Measurements from ENCODE around the gene C4A. TPM values are rescaled to one million over a fixed set of nuclear protein-coding genes. Genes with fewer than 3 reads are reported as not detected.
"Not testable (repeated sequence)": the region's sequence is repeated elsewhere in the genome, so short reads cannot be mapped to it uniquely, and the experiment has no call there.

C4A gene
- total RNA-seq, 1 donor from 2014 or later = 31.4 TPM

DNA sequence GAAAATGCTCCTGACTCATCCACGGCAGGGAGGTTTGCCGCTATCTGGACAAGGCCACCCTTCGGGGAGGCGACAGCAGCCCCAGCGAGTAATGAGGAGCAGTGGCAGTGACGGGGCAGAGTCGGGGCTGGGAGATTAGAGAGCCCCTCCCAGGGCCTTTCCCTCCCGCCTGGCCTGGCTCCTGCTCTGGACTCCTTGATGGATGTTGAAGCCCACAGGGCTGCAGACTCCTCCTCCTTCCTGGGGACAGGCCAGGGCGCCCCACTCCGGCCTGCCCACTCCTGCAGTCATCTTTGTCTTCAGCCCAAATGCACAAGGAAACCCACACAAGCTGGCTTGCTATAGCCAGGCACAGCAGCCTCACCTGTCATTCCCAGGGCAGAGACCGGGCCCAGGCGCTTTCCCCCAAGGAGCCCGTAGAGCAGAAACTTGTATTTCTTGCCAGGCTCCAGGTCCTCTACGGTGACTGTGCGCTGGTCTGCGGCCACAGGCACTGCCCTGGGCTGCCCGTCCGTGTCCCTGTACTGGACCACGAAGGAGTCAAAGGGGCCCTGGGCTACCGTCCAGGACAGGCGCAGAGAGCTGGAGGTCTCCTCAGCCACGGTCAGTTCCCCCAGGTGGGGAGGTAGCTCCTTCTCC is 64.1 kb downstream of the C4A start:
- Histone ChIP-seq H3K27ac (peak overlapping the region; percentile 88), H3K36me3 (no peaks in the 10 kb centered on the region), H3K27me3 (no peaks in the 10 kb centered on the region), H3K9me3 (no peaks in the 10 kb centered on the region), H3K4me3 (no peak overlapping the region), H3K4me1 (peaks cover 28% of the 10 kb centered on the region)
- TF ChIP-seq, protein P1, sequence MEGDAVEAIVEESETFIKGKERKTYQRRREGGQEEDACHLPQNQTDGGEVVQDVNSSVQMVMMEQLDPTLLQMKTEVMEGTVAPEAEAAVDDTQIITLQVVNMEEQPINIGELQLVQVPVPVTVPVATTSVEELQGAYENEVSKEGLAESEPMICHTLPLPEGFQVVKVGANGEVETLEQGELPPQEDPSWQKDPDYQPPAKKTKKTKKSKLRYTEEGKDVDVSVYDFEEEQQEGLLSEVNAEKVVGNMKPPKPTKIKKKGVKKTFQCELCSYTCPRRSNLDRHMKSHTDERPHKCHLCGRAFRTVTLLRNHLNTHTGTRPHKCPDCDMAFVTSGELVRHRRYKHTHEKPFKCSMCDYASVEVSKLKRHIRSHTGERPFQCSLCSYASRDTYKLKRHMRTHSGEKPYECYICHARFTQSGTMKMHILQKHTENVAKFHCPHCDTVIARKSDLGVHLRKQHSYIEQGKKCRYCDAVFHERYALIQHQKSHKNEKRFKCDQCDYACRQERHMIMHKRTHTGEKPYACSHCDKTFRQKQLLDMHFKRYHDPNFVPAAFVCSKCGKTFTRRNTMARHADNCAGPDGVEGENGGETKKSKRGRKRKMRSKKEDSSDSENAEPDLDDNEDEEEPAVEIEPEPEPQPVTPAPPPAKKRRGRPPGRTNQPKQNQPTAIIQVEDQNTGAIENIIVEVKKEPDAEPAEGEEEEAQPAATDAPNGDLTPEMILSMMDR (IDR thresholded peaks at IDR 0.05) = no peak
- no peak for TF ChIP-seq POLR2AphosphoS5 (IDR thresholded peaks at IDR 0.05; ENCODE audit: insufficient read depth in 1 of 2, low read depth in 1 of 2)
- TF ChIP-seq POLR2A (IDR thresholded peaks at IDR 0.05) = no peak
- peak in 1 of 2 donors; percentile 88 for DNase-seq (ENCODE audit: extremely low spot score in 2 of 2)
- intact Hi-C loops (cut with DNase I) = loop anchor here (2.0 kb wide), 2 partner anchors 37 to 63 kb away; partner anchors contain the start of gene TNXB

DNA sequence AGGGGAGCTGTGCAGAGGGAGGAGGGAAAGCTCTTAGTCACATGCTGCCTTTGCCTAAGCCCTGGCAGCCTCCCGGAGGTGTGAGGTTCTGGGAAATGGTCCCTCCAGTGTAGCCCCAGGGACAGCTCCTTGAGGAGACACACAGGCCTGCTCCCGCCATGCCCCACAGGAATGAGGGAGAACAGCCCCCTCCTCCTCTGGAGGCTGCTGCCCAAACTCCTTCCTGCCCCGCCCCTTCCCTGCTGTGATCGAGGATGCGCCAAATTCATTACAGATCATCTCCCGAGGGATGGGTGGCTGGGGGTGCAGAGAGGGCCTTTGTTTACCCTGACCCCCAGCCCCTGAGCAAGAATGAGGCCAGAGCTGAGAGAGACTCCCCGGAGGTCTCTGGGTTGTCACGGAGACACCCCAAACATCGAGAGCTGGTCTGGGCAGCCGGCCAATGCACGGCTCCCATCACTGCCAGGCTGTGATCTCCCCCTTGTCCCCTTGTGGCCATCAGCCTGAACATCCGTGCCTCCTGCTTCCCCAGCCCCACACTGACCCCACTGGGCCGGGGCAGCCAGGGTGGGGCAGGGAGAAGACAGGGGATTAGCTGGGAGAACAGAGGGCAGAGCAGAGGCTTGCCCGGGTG is 64.7 kb downstream of the C4A start:
- H3K27ac ChIP-seq = peak overlapping the region; percentile 88
- peak in 1 of 2 donors; percentile 89 for DNase-seq (ENCODE audit: extremely low spot score in 2 of 2)
- H3K4me3 ChIP-seq = no peak overlapping the region
- H3K4me1 ChIP-seq = peaks cover 28% of the 10 kb centered on the region
- intact Hi-C loops (cut with DNase I) = loop anchor here (2.0 kb wide), 2 partner anchors 36 to 62 kb away; partner anchors contain the start of gene TNXB
- no peaks in the 10 kb centered on the region for H3K9me3 ChIP-seq
- H3K27me3 ChIP-seq = no peaks in the 10 kb centered on the region
- TF ChIP-seq, protein P1 (IDR thresholded peaks at IDR 0.05) = no peak
- H3K36me3 ChIP-seq = no peaks in the 10 kb centered on the region

DNA sequence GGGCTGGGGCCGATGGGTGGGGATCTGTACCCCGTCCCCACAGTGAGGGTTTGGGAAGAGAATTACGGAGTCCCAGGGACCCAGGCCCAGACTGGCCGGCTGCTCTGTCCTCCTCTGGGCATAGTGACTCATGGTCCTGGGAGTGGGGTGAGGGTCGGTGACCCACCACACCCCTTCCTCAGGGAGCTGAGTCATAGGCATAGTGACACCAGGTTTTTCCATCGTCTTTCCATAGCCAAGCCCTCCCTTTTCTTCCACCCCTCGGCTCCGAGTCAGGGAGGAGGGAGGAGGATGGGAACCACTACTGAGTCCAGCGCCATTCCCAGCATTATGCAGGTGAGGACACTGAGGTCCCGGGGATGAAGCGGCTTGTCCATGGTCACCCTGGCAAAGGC is 65.2 kb downstream of the C4A start:
- Histone ChIP-seq H3K36me3 (no peaks in the 10 kb centered on the region), H3K4me1 (peaks cover 28% of the 10 kb centered on the region), H3K9me3 (no peaks in the 10 kb centered on the region), H3K27me3 (no peaks in the 10 kb centered on the region), H3K4me3 (no peak overlapping the region), H3K27ac (peak overlapping the region; percentile 88)
- DNase-seq (ENCODE audit: extremely low spot score in 2 of 2) = peak in 1 of 2 donors; percentile 94
- intact Hi-C loops (cut with DNase I) = loop anchor here (2.0 kb wide), 2 partner anchors 36 to 62 kb away; partner anchors contain the start of gene TNXB
- TF ChIP-seq POLR2A (IDR thresholded peaks at IDR 0.05) = no peak
- peak; percentile 39 to 84 for TF ChIP-seq POLR2AphosphoS5 (IDR thresholded peaks at IDR 0.05; ENCODE audit: insufficient read depth in 1 of 2, low read depth in 1 of 2)

DNA sequence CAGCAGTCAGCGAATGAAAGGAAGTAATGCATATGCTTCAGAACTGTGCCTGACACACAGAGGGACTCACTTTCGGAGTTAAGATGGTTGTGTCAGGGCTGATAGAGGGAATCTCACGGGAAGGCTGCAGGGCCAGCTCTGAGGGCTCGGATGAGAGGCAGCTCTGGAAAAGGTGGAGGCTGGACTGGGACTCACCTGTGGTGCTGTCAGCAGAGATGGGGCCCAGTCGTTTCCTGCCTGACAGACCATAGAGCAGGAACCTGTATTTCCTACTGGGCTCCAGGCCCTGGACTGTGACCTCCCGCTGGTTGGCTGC is 65.6 kb downstream of the C4A start:
- Histone ChIP-seq H3K4me1 (peaks cover 28% of the 10 kb centered on the region), H3K4me3 (no peak overlapping the region), H3K27ac (peak overlapping the region; percentile 88), H3K9me3 (no peaks in the 10 kb centered on the region), H3K36me3 (peaks cover 0 to 3% of the 10 kb centered on the region in 2 donors), H3K27me3 (no peaks in the 10 kb centered on the region)
- DNase-seq (ENCODE audit: extremely low spot score in 2 of 2) = no peak
- intact Hi-C loops (cut with DNase I) = loop anchor here (2.0 kb wide), 2 partner anchors 35 to 61 kb away; partner anchors contain the start of gene TNXB
- TF ChIP-seq POLR2AphosphoS5 (IDR thresholded peaks at IDR 0.05; ENCODE audit: insufficient read depth in 1 of 2, low read depth in 1 of 2) (no peak), POLR2A (IDR thresholded peaks at IDR 0.05) (no peak)
- TF ChIP-seq, protein P1 (IDR thresholded peaks at IDR 0.05) = no peak

DNA sequence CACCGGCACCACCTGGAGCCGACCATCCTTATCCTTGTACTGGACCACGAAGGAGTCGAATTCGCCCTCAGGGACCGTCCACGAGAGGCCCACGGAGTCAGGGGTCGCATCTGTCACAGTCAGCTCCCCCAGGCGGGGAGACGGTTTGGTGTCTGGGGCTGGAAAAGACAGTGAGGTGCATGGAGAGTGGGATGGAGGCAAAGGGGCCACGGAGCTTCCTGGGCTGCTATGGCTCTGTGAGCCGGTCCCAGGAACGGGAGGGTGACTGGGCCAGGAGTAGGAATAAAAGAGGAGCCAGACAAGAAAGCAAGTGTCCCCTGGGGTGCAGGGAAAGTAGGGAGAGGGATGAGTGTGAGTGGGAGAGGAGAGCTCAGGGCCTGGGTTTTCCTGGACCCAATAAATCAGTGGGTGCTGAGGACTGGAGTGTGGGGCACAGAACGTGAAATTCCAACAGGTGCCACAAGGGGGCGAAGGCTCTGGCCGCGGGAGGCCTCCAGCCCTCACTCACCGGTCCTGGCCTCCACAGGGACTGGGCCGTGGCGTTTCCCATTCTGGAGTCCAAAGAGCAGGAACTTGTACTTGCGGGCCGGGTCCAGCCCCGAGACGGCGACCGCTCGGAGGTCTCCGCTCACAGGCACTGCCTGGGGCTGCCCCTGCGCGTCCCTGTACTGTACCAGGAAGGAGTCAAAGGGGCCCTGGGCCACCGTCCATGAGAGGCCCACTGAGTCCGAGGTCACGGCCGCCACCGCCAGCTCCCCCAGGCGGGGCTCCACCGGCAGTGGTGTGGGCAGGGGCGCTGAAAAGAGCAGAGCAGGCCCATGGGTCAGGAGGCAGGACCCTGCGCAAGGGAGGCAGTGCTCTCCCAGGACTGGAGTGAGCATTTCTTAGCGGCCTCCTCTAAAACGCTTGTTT is 66.3 kb downstream of the C4A start:
- peak in 1 of 2 donors; percentile 89 for DNase-seq (ENCODE audit: extremely low spot score in 2 of 2)
- Histone ChIP-seq H3K36me3 (peaks cover 0 to 9% of the 10 kb centered on the region in 2 donors), H3K4me1 (peaks cover 28% of the 10 kb centered on the region), H3K27me3 (no peaks in the 10 kb centered on the region), H3K9me3 (no peaks in the 10 kb centered on the region), H3K27ac (peak overlapping the region; percentile 88), H3K4me3 (no peak overlapping the region)
- TF ChIP-seq POLR2A (IDR thresholded peaks at IDR 0.05) (no peak), POLR2AphosphoS5 (IDR thresholded peaks at IDR 0.05; ENCODE audit: insufficient read depth in 1 of 2, low read depth in 1 of 2) (peak in 1 of 2 donors; percentile 46)
- TF ChIP-seq, protein P1 (IDR thresholded peaks at IDR 0.05) = peak; percentile 43 to 77 (median 56)
- intact Hi-C loops (cut with DNase I) = loop anchor here (2.0 kb wide), 2 partner anchors 35 to 61 kb away; partner anchors contain the start of gene TNXB

DNA sequence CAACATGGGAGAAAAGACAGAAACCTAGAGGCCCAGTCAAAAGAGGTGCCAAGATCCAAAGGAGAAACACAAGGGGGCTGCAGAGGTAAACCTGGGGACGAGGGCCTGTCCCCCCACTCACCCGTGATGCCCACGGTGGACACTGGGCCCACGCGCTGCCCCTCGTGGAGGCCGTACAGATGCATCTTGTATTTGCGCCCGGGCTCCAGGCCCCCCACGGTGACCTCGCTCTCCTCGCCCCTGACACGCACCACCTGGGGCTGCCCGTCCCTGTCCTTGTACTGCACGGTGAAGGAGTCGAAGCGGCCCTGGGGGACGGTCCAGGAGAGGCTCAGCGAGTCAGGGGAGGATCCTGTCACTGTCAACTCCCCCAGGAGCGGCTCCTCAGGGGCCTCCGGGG is 67.3 kb downstream of the C4A start:
- Histone ChIP-seq H3K36me3 (peaks cover 0 to 16% of the 10 kb centered on the region in 2 donors), H3K4me1 (peaks cover 28% of the 10 kb centered on the region), H3K27ac (peak overlapping the region; percentile 88)
- DNase-seq (ENCODE audit: extremely low spot score in 2 of 2); H3K27me3 ChIP-seq; H3K4me3 ChIP-seq; H3K9me3 ChIP-seq; intact Hi-C loops (cut with DNase I): not testable (repeated sequence)

DNA sequence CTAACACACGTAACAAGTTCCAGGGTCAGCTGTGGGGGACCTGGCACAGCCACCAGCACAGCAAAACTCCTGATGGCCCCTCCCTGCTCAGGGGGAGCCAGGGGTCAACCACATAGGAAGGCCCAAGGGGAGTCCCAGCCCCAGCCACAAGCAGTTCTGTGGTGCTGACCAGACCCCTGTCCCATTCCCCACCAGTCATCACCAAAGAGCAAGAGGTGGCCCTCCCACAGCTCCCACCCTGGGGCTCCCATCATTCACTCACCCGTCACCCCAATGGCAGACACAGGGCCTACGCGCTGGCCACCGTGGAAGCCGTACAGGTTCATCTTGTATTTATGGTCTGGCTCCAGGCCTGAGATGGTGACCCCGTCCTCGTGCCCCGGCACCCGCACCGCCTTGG is 67.9 kb downstream of the C4A start:
- intact Hi-C loops (cut with DNase I); H3K4me3 ChIP-seq; DNase-seq (ENCODE audit: extremely low spot score in 2 of 2); H3K27me3 ChIP-seq; H3K9me3 ChIP-seq: not testable (repeated sequence)
- Histone ChIP-seq H3K36me3 (peaks cover 0 to 22% of the 10 kb centered on the region in 2 donors), H3K4me1 (peaks cover 28% of the 10 kb centered on the region), H3K27ac (peak overlapping the region; percentile 13)
